Neuron (in vitro differentiated cells): ENCODE measurements around the gene CENPU.
A peak's percentile ranks its signal among the peaks of the same experiment; 100 is the strongest.
"Not testable (repeated sequence)": the region's sequence is repeated elsewhere in the genome, so short reads cannot be mapped to it uniquely, and the experiment has no call there.

Experiments
- H2AFZ ChIP-seq: one replicate; pipeline ENCODE4 v1.6.1; 2013; ENCODE audit warnings: low read depth, mild to moderate bottlenecking, inconsistent platforms, low read length, moderate library complexity
- H3K27me3 ChIP-seq: one replicate; pipeline ENCODE4 v1.6.1; 2013; ENCODE audit warnings: low read length; ENCODE audit not compliant: insufficient read depth
- H3K36me3 ChIP-seq: one replicate; pipeline ENCODE4 v1.6.1; 2013; ENCODE audit warnings: low read length; ENCODE audit not compliant: insufficient read depth
- H3K4me1 ChIP-seq: one replicate; pipeline ENCODE4 v1.6.1; 2013; ENCODE audit warnings: low read length; ENCODE audit not compliant: insufficient read depth
- H3K4me3 ChIP-seq: 2 replicates; pipeline ENCODE4 v1.5.1; 2013; ENCODE audit warnings: mild to moderate bottlenecking, low read length, moderate library complexity
- H3K9me3 ChIP-seq: one replicate; pipeline ENCODE4 v1.6.1; 2013; ENCODE audit warnings: low read length

CENPU gene, protein sequence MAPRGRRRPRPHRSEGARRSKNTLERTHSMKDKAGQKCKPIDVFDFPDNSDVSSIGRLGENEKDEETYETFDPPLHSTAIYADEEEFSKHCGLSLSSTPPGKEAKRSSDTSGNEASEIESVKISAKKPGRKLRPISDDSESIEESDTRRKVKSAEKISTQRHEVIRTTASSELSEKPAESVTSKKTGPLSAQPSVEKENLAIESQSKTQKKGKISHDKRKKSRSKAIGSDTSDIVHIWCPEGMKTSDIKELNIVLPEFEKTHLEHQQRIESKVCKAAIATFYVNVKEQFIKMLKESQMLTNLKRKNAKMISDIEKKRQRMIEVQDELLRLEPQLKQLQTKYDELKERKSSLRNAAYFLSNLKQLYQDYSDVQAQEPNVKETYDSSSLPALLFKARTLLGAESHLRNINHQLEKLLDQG

GRCh38 chr4:184733654-184734524 lies at the start of gene CENPU:
Gene CENPU, minus strand, starts transcription at chr4:184734096. Its CDS starts 34 bp downstream, at chr4:184734062.
- peak within 1 kb of the TSS; percentile 90 for H2AFZ ChIP-seq
- H3K9me3 ChIP-seq = no peaks in the 10 kb centered on the region
- H3K4me3 ChIP-seq = peak within 1 kb of the TSS; percentile 94
- peaks cover 2% of the 10 kb centered on the region for H3K27me3 ChIP-seq
- H3K36me3 ChIP-seq = peaks cover 15% of the 10 kb centered on the region
- H3K4me1 ChIP-seq = peaks cover 14% of the 10 kb centered on the region

DNA sequence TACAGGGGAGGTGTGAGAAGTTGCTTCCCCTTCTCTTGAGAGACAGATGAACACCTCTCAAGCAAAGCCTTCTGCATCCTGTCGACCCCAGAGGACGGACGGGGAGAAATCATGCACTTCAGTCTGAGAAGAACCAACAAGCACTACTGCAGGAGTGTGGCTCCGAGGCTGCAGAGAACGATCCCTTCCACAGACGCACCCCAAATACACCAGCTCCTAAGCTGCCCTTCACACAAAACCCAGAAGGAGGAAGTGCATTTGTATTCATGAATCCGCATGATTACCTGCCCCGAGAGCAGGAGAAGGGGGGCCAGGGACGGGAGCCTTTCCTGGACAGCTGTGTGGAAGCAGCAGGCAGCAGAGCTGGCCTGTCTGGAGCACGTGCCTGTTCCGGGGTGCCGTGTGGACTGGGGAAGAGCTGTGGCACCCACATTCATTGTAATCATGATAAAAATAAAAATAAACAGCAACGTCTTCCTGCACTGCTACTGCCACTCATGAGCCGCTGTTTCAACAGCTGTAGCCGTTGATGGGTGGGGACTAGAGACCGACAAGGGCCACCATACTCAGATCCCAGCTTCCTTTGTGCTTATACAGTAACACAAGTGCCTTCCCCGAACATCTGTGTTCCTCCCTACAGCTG lies 49.0 kb upstream of the CENPU start:
- Histone ChIP-seq H3K4me3 (no peak overlapping the region), H3K4me1 (no peaks in the 10 kb centered on the region), H3K27me3 (no peaks in the 10 kb centered on the region), H3K9me3 (no peaks in the 10 kb centered on the region), H3K36me3 (no peaks in the 10 kb centered on the region), H2AFZ (no peak overlapping the region)

DNA sequence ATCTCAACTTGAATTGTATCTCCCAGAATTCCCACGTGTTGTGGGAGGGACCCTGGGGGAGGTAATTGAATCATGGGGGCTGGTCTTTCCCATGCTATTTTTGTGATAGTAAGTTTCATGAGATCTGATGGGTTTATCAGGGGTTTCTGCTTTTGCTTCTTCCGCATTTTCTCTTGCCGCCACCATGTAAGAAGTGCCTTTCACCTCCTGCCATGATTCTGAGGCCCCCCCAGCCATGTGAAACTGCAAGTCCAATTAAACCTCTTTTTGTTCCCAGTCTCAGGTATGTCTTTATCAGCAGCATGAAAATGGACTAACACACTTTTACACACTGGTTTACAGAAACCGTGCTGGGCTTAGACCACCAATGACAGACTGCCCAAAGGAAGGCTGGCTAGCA lies 45.3 kb upstream of the CENPU start:
- not testable (repeated sequence) for H3K9me3 ChIP-seq, H3K27me3 ChIP-seq, H3K36me3 ChIP-seq, H2AFZ ChIP-seq, H3K4me3 ChIP-seq, H3K4me1 ChIP-seq

GRCh38 chr4:184778325-184778724 lies 44.4 kb upstream of the CENPU start:
- peaks cover 2% of the 10 kb centered on the region for H3K4me1 ChIP-seq
- H3K36me3 ChIP-seq = no peaks in the 10 kb centered on the region
- H3K4me3 ChIP-seq = no peak overlapping the region
- H3K9me3 ChIP-seq = no peaks in the 10 kb centered on the region
- H3K27me3 ChIP-seq = no peaks in the 10 kb centered on the region
- H2AFZ ChIP-seq = no peak overlapping the region

DNA sequence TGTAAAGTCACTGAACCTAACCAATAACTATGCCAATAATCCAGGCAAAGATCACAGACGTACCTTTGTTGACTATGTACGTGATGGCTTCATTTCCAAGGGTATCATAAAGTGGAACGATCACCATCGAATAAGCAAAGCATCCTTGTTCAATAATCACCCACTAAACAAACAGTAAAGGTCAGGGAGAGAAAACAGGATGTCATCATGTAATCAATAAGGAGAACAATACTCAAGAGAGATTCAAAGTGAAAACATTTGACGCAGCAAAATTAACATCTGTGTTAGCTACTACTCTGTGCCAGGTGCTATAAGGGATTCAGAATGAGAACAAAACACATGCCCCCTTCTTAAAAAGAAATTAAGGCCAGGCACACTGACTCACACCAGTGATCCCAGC lies 42.9 kb upstream of the CENPU start:
- Histone ChIP-seq H3K9me3 (no peaks in the 10 kb centered on the region), H3K27me3 (no peaks in the 10 kb centered on the region), H3K4me1 (peaks cover 10% of the 10 kb centered on the region), H2AFZ (no peak overlapping the region), H3K4me3 (no peak overlapping the region), H3K36me3 (no peaks in the 10 kb centered on the region)

- no peak overlapping the region for H2AFZ ChIP-seq
- no peak overlapping the region for H3K4me3 ChIP-seq
- peaks cover 15% of the 10 kb centered on the region for H3K4me1 ChIP-seq
- H3K9me3 ChIP-seq = no peaks in the 10 kb centered on the region
- H3K27me3 ChIP-seq = no peaks in the 10 kb centered on the region
- H3K36me3 ChIP-seq = no peaks in the 10 kb centered on the region
Observed at GRCh38 chr4:184775854-184776555, 42.1 kb upstream of the CENPU start.

GRCh38 chr4:184774152-184774551 lies 40.3 kb upstream of the CENPU start:
- Histone ChIP-seq H3K9me3 (no peaks in the 10 kb centered on the region), H2AFZ (no peak overlapping the region), H3K4me3 (no peak overlapping the region), H3K4me1 (peaks cover 15% of the 10 kb centered on the region), H3K36me3 (no peaks in the 10 kb centered on the region), H3K27me3 (no peaks in the 10 kb centered on the region)

GRCh38 chr4:184771416-184771815 lies 37.5 kb upstream of the CENPU start:
- Histone ChIP-seq H3K36me3 (no peaks in the 10 kb centered on the region), H2AFZ (no peak overlapping the region), H3K4me1 (peaks cover 15% of the 10 kb centered on the region), H3K9me3 (no peaks in the 10 kb centered on the region), H3K4me3 (no peak overlapping the region), H3K27me3 (no peaks in the 10 kb centered on the region)

DNA sequence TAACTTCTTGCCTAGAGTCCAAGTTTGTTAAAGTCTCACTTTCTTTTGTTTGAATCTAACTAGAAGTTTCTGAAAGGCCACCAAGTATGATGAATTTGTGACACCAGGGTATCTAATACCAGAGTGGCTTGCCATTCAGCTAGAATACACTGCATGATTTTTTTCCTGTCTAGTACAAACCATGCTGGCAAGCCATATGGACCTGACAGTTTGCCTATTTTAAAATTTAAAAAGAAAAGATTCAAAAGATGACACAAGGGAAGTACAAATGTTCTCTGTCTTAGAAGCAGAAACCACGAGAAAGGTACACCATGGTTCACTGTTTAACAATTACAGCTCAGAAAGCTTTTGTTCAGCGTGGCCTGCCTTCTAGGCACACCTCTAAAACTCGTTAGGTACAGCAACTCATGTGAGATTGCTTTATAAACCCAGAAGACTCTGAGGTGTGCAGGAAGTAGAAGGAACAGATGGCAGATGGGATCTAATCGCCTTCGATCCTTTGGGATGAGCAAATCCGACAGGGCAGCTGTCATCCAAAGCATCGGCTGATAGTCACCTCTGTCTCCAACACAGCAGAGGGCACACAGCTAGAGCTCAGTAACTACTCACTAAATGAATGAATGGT lies 35.4 kb upstream of the CENPU start:
- Histone ChIP-seq H3K4me1 (peaks cover 14% of the 10 kb centered on the region), H3K9me3 (no peaks in the 10 kb centered on the region), H2AFZ (no peak overlapping the region), H3K27me3 (no peaks in the 10 kb centered on the region), H3K36me3 (no peaks in the 10 kb centered on the region), H3K4me3 (no peak overlapping the region)

- H3K9me3 ChIP-seq = no peaks in the 10 kb centered on the region
- H3K36me3 ChIP-seq = no peaks in the 10 kb centered on the region
Observed at GRCh38 chr4:184768296-184768695, 34.4 kb upstream of the CENPU start.

DNA sequence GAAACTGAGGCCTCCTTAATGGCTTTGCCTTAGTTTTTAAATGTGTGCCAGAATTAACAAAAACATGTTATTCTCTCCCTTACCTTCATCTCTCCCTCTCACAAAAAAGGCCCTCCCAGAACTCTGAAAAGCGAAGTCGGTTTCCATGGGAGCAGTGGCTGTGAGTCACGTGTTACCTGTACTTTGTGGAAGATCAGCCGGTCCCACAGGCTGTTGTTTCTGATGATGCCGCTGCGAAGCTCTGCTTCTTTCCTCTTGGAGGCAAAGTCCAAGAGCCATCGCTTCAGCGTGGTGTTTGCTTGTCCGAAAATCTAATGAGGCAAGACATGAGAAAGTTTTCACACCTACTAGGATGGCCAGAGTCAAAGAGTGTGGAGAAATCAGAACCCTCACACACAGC lies 32.5 kb upstream of the CENPU start:
- peaks cover 2% of the 10 kb centered on the region for H3K4me1 ChIP-seq
- no peaks in the 10 kb centered on the region for H3K9me3 ChIP-seq
- no peak overlapping the region for H3K4me3 ChIP-seq
- H3K27me3 ChIP-seq = no peaks in the 10 kb centered on the region
- H3K36me3 ChIP-seq = no peaks in the 10 kb centered on the region
- H2AFZ ChIP-seq = no peak overlapping the region

More at GRCh38 chr4:184768296-184768695, 34.4 kb upstream of the CENPU start:
- Histone ChIP-seq H2AFZ (no peak overlapping the region), H3K27me3 (no peaks in the 10 kb centered on the region), H3K4me3 (no peak overlapping the region), H3K4me1 (peaks cover 13% of the 10 kb centered on the region)
